OCI-LY7 (cell line): ENCODE measurements around the gene DYNC1I1. TPM values are rescaled to one million over a fixed set of nuclear protein-coding genes. Genes with fewer than 3 reads are reported as not detected.

Source experiments
- BruUV-seq: library from RNA; stranded (reverse); fragments of 400-500 nt; replicated peaks from 2 replicates; lab custom pipeline; 2021; lab: Mats Ljungman, UMichigan
- CTCF ChIA-PET: fragments of 300-600 bp; sonication (Branson Sonifier 250); formaldehyde crosslinking; loops from one replicate; lab custom pipeline; 2022; ENCODE audit warnings: antibody characterized with exemption; ENCODE audit not compliant: unreplicated experiment; lab: Charles Lee
- POLR2A ChIA-PET: fragments of 300-600 bp; sonication (Branson Sonifier 250); formaldehyde crosslinking; loops from one replicate; lab custom pipeline; 2022; ENCODE audit warnings: antibody characterized with exemption; lab: Charles Lee
- DNase-seq: peaks from one replicate; pipeline ENCODE4 v3.0.0-alpha.2; 2015; ENCODE audit warnings: low spot score
- H2AFZ ChIP-seq: fragments of 200-600 bp; sonication (generic), shearing (Covaris generic); 2 replicates; pipeline ENCODE4 v1.6.1; 2014; ENCODE audit warnings: mild to moderate bottlenecking, antibody characterized with exemption, low read length, moderate library complexity
- H3K27ac ChIP-seq: fragments of 200-600 bp; sonication (generic); 2 replicates; pipeline ENCODE4 v1.5.1; 2014; ENCODE audit warnings: mixed run types, low read depth, mild to moderate bottlenecking, moderate library complexity, low read length, inconsistent platforms; ENCODE audit not compliant: poor library complexity, severe bottlenecking
- H3K36me3 ChIP-seq: fragments of 200-600 bp; sonication (generic); 2 replicates; pipeline ENCODE4 v1.6.1; 2014; ENCODE audit warnings: mild to moderate bottlenecking, antibody characterized with exemption, low read length, moderate library complexity, mixed read lengths; ENCODE audit not compliant: insufficient read depth
- H3K4me1 ChIP-seq: fragments of 200-600 bp; sonication (generic); 2 replicates; pipeline ENCODE4 v1.5.1; 2014; ENCODE audit warnings: mild to moderate bottlenecking, low read length; ENCODE audit not compliant: insufficient read depth, poor library complexity, severe bottlenecking
- H3K4me2 ChIP-seq: fragments of 200-600 bp; sonication (generic); 2 replicates; pipeline ENCODE4 v1.6.1; 2014; ENCODE audit warnings: mild to moderate bottlenecking, low read length
- H3K4me3 ChIP-seq: fragments of 200-600 bp; sonication (generic); 2 replicates; pipeline ENCODE4 v1.5.1; 2014; ENCODE audit warnings: mild to moderate bottlenecking, low read depth, low read length; ENCODE audit not compliant: poor library complexity, severe bottlenecking
- H3K79me2 ChIP-seq: fragments of 200-600 bp; sonication (generic); 2 replicates; pipeline ENCODE4 v1.6.1; 2016; ENCODE audit warnings: low read depth, mild to moderate bottlenecking, low read length, moderate library complexity, mixed read lengths; ENCODE audit not compliant: insufficient read depth
- H3K9me2 ChIP-seq: fragments of 200-600 bp; sonication (generic); 2 replicates; pipeline ENCODE4 v1.6.1; 2016; ENCODE audit warnings: mild to moderate bottlenecking, low read length, mixed read lengths; ENCODE audit not compliant: insufficient read depth
- H3K9me3 ChIP-seq: fragments of 200-600 bp; sonication (generic); 2 replicates; pipeline ENCODE4 v1.6.1; 2014; ENCODE audit warnings: mild to moderate bottlenecking, mixed run types, low read length, mixed read lengths
- H4K20me1 ChIP-seq: fragments of 200-600 bp; sonication (generic); 2 replicates; pipeline ENCODE4 v1.6.1; 2014; ENCODE audit warnings: mild to moderate bottlenecking, antibody characterized with exemption, low read length, moderate library complexity, mixed read lengths; ENCODE audit not compliant: insufficient read depth
- EZH2phosphoT487 ChIP-seq: fragments of 200-600 bp; sonication (generic); IDR thresholded peaks from 2 replicates; pipeline ENCODE4 v1.6.1; 2018; ENCODE audit warnings: low read depth, borderline replicate concordance, mild to moderate bottlenecking, mixed run types, antibody characterized with exemption, low read length, moderate library complexity, mixed read lengths
- intact Hi-C: fragments of 100-400 bp; cut with micrococcal nuclease; formaldehyde crosslinking; loops from one replicate; pipeline ENCODE4 v1.10.0; 2022; ENCODE audit not compliant: unreplicated experiment
- total RNA-seq, 2 experiments: library from RNA; depleted of rRNA in 1 of 2; stranded (reverse); fragments of >200 nt in 1 of 2; shearing (Covaris generic) in 1 of 2; gene quantifications; 2 replicates each; pipeline ENCODE4 v1.2.3, GENCODE V29; 2014 to 2022
- TF ChIP-seq, protein P1 (sequence below): fragments of 200-600 bp; sonication (generic); conservative IDR thresholded peaks from 2 replicates; pipeline ENCODE4 v1.5.1; 2014; ENCODE audit warnings: mild to moderate bottlenecking, antibody characterized with exemption, low read length, moderate library complexity, mixed read lengths

Gene DYNC1I1
- total RNA-seq, 2 experiments from 2014 or later = not detected

DNA sequence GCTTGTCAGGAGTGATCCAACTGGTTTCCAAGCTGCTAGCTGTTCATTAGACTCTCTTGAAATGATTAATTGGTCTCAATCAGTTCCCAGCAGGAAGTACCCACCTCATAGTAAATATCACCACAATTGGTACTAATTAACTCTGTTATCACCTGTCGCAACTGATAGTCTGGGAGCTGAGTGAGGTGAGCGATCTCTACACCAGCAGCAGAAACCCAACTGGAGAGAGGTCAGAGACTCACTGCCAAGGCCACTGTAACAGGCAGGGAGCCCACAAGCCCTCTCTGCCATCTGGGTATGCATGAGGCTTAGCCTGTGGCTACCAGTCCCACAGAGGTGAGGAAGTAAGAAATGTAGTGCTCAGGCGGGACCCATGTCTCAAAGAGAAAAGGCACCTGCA, 245.5 kb downstream of the DYNC1I1 start:
- Histone ChIP-seq H3K9me3 (no peaks in the 10 kb centered on the region), H3K4me1 (no peaks in the 10 kb centered on the region), H4K20me1 (no peaks in the 10 kb centered on the region), H3K4me3 (no peak overlapping the region), H3K9me2 (no peaks in the 10 kb centered on the region), H3K4me2 (no peak overlapping the region), H2AFZ (no peak overlapping the region), H3K79me2 (no peaks in the 10 kb centered on the region), H3K36me3 (no peaks in the 10 kb centered on the region), H3K27ac (no peak overlapping the region)
- intact Hi-C loops = no loop called here
- BruUV-seq = no TSS peak
- CTCF ChIA-PET = no interaction called here
- no peak for DNase-seq
- POLR2A ChIA-PET = no interaction called here
- TF ChIP-seq EZH2phosphoT487 = no peak
- TF ChIP-seq, protein P1, sequence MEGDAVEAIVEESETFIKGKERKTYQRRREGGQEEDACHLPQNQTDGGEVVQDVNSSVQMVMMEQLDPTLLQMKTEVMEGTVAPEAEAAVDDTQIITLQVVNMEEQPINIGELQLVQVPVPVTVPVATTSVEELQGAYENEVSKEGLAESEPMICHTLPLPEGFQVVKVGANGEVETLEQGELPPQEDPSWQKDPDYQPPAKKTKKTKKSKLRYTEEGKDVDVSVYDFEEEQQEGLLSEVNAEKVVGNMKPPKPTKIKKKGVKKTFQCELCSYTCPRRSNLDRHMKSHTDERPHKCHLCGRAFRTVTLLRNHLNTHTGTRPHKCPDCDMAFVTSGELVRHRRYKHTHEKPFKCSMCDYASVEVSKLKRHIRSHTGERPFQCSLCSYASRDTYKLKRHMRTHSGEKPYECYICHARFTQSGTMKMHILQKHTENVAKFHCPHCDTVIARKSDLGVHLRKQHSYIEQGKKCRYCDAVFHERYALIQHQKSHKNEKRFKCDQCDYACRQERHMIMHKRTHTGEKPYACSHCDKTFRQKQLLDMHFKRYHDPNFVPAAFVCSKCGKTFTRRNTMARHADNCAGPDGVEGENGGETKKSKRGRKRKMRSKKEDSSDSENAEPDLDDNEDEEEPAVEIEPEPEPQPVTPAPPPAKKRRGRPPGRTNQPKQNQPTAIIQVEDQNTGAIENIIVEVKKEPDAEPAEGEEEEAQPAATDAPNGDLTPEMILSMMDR = no peak

DNA sequence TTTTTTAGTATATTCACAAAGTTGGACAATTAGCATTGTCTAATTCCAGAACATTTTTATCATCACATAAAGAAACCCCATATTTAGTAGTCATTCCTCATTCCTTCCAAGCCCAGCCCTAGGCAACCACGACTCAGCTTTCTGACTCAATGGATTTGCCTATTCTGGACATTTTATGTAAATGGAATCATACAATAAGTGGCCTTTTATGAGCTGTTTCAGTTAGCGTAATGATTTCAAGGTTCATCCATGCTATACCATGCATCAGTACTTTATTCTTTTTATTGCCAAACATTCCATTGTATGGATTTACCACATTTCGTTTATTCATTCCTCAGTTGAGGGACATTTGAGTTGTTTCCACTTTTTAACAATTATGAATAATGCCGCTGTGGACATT, 249.2 kb downstream of the DYNC1I1 start:
- Histone ChIP-seq H4K20me1 (no peaks in the 10 kb centered on the region), H2AFZ (no peak overlapping the region), H3K79me2 (no peaks in the 10 kb centered on the region), H3K4me1 (no peaks in the 10 kb centered on the region), H3K9me2 (no peaks in the 10 kb centered on the region), H3K9me3 (no peaks in the 10 kb centered on the region), H3K4me3 (no peak overlapping the region), H3K27ac (no peak overlapping the region), H3K36me3 (no peaks in the 10 kb centered on the region), H3K4me2 (no peak overlapping the region)
- TF ChIP-seq, protein P1 = no peak
- CTCF ChIA-PET = no interaction called here
- POLR2A ChIA-PET = no interaction called here
- no TSS peak for BruUV-seq
- DNase-seq = no peak
- intact Hi-C loops = no loop called here

DNA sequence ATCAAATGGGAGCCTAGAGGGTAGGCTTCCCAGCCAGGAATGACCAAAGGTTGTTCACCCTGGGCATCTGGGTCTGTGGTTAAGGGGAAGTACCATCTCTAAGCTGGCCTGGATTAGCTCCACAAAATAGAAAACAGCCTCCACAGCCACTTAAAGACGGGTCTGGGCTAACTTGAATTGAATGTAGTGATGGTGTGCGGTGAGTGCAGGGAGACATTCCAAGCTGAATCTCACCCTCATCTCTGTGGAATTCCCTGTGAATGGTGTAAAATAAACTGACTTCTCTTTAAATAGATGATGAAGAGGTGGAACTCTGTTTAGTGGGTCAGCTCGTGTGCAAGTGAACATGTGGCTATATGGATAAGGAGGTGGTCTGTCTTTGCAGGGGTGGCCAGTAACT, 251.0 kb downstream of the DYNC1I1 start:
- Histone ChIP-seq H3K9me3 (no peaks in the 10 kb centered on the region), H2AFZ (no peak overlapping the region), H3K36me3 (no peaks in the 10 kb centered on the region), H3K4me1 (no peaks in the 10 kb centered on the region), H3K4me3 (no peak overlapping the region), H3K27ac (no peak overlapping the region), H4K20me1 (no peaks in the 10 kb centered on the region), H3K79me2 (no peaks in the 10 kb centered on the region), H3K4me2 (no peak overlapping the region), H3K9me2 (no peaks in the 10 kb centered on the region)
- POLR2A ChIA-PET = interaction anchor here (0.9 kb wide), 1 partner anchor 9 kb away, joined by 3 read pairs; no protein-coding TSS in a partner anchor
- no peak for DNase-seq
- BruUV-seq = no TSS peak
- CTCF ChIA-PET = no interaction called here
- TF ChIP-seq EZH2phosphoT487 = no peak
- TF ChIP-seq, protein P1 = no peak
- intact Hi-C loops = no loop called here
